DND-41 (cell line): ENCODE measurements around the gene UBL7.

Experiments used
- ATAC-seq: fragments of 200-7000 bp; cut with Tn5 transposase; 3 replicates; pipeline ENCODE4 v1.9.1; 2021; ENCODE audit warnings: low read depth; ENCODE audit not compliant: insufficient read depth
- DNase-seq: peaks from one replicate; pipeline ENCODE4 v3.0.0-alpha.2; 2020
- H2AFZ ChIP-seq: 2 replicates; pipeline ENCODE4 v1.6.0; 2012; ENCODE audit warnings: low read depth, low read length
- H3K27ac ChIP-seq: 2 replicates; pipeline ENCODE4 v1.5.1; 2012; ENCODE audit warnings: low read length, inconsistent platforms
- H3K27me3 ChIP-seq: fragments of 200-600 bp; sonication (generic); 2 replicates; pipeline ENCODE4 v1.6.0; 2012; ENCODE audit warnings: low read length, mild to moderate bottlenecking, inconsistent platforms; ENCODE audit not compliant: insufficient read depth, poor library complexity
- H3K36me3 ChIP-seq: 2 replicates; pipeline ENCODE4 v1.5.1; 2012; ENCODE audit warnings: low read length, inconsistent platforms; ENCODE audit not compliant: insufficient read depth
- H3K4me1 ChIP-seq: 2 replicates; pipeline ENCODE4 v1.5.1; 2012; ENCODE audit warnings: mild to moderate bottlenecking, low read length; ENCODE audit not compliant: insufficient read depth
- H3K4me2 ChIP-seq: 2 replicates; pipeline ENCODE4 v1.6.0; 2012; ENCODE audit warnings: mild to moderate bottlenecking, moderate library complexity, low read length, inconsistent platforms; ENCODE audit not compliant: insufficient read depth
- H3K4me3 ChIP-seq, 2 experiments: fragments of 200-600 bp in 1 of 2; shearing (Covaris generic) in 1 of 2; 2 replicates each; pipeline ENCODE4 v1.5.1; 2012 to 2016; ENCODE audit warnings: inconsistent platforms in 2 of 2, low read length in 2 of 2, mild to moderate bottlenecking in 2 of 2, low read depth in 1 of 2, moderate library complexity in 1 of 2
- H3K79me2 ChIP-seq: 2 replicates; pipeline ENCODE4 v1.6.0; 2012; ENCODE audit warnings: low read length, inconsistent platforms; ENCODE audit not compliant: insufficient read depth
- H3K9ac ChIP-seq: 2 replicates; pipeline ENCODE4 v1.6.0; 2012; ENCODE audit warnings: low read depth, mild to moderate bottlenecking, inconsistent platforms, low read length, moderate library complexity
- H3K9me3 ChIP-seq: 2 replicates; pipeline ENCODE4 v1.5.1; 2012; ENCODE audit warnings: low read length, moderate library complexity, mild to moderate bottlenecking, inconsistent platforms; ENCODE audit not compliant: insufficient read depth, severe bottlenecking
- H4K20me1 ChIP-seq: 2 replicates; pipeline ENCODE4 v1.6.0; 2012; ENCODE audit warnings: low read length; ENCODE audit not compliant: insufficient read depth
- EZH2 ChIP-seq: IDR thresholded peaks from 3 replicates; pipeline ENCODE4 v1.6.1; 2012; ENCODE audit warnings: borderline replicate concordance, low read depth, mild to moderate bottlenecking, moderate library complexity, low read length, inconsistent platforms; ENCODE audit not compliant: severe bottlenecking
- TF ChIP-seq, protein P1 (sequence below): IDR thresholded peaks from 2 replicates; pipeline ENCODE4 v1.5.1; 2012; ENCODE audit warnings: borderline replicate concordance, low read length, moderate library complexity, mild to moderate bottlenecking; ENCODE audit not compliant: poor library complexity, severe bottlenecking; ENCODE audit errors: extremely low read depth

Gene UBL7

DNA sequence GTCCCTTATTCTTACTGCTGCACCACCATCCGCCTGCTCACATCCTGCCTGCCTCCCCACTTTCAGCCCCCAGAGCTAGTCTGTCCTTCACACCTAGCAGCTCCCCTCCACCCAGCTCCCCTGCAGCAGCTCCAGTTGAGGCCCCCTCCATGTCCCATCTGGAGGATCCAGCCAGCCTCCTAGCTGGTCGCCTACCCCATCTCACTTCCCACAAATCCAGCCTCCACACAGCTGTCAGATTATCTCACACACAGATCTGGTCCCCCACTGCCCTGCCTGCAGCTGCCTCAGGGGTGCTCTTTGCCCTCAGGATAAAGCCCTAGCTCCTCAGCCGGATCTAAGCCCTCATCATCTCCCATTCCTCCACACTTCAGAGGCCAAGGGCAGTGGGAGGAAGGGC, 18.4 kb downstream of the UBL7 start:
- no peak overlapping the region for H3K27ac ChIP-seq
- no peaks in the 10 kb centered on the region for H3K27me3 ChIP-seq
- no peak for DNase-seq
- ATAC-seq = no peak
- no peaks in the 10 kb centered on the region for H3K4me1 ChIP-seq
- H3K9me3 ChIP-seq = no peaks in the 10 kb centered on the region
- H3K4me3 ChIP-seq = no peak overlapping the region
- H4K20me1 ChIP-seq = no peaks in the 10 kb centered on the region
- TF ChIP-seq, protein P1, sequence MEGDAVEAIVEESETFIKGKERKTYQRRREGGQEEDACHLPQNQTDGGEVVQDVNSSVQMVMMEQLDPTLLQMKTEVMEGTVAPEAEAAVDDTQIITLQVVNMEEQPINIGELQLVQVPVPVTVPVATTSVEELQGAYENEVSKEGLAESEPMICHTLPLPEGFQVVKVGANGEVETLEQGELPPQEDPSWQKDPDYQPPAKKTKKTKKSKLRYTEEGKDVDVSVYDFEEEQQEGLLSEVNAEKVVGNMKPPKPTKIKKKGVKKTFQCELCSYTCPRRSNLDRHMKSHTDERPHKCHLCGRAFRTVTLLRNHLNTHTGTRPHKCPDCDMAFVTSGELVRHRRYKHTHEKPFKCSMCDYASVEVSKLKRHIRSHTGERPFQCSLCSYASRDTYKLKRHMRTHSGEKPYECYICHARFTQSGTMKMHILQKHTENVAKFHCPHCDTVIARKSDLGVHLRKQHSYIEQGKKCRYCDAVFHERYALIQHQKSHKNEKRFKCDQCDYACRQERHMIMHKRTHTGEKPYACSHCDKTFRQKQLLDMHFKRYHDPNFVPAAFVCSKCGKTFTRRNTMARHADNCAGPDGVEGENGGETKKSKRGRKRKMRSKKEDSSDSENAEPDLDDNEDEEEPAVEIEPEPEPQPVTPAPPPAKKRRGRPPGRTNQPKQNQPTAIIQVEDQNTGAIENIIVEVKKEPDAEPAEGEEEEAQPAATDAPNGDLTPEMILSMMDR = no peak
- TF ChIP-seq EZH2 = no peak
- no peak overlapping the region for H3K9ac ChIP-seq
- H3K36me3 ChIP-seq = peaks cover 21% of the 10 kb centered on the region
- H3K4me2 ChIP-seq = no peak overlapping the region
- no peaks in the 10 kb centered on the region for H3K79me2 ChIP-seq
- no peak overlapping the region for H2AFZ ChIP-seq

DNA sequence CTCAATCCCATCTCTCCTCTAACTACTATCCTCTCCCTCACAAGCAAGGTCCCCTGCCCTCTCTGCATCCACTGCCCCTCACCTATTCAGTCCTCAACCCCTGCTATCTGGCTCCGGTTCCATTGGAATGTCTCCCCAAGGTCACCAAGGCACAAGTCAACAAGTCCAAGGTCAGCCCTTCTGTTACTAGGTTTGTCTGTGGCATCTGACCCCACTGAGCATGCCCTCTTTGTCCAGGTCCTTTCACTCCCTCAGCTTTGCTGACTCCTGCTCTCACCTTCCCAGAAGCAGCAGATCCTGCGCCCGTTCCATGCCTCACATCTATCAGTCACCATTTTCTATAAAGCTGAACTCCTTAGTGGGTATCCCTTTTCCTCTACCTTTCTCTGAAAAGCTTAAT, 18.9 kb downstream of the UBL7 start:
- no peak for DNase-seq

DNA sequence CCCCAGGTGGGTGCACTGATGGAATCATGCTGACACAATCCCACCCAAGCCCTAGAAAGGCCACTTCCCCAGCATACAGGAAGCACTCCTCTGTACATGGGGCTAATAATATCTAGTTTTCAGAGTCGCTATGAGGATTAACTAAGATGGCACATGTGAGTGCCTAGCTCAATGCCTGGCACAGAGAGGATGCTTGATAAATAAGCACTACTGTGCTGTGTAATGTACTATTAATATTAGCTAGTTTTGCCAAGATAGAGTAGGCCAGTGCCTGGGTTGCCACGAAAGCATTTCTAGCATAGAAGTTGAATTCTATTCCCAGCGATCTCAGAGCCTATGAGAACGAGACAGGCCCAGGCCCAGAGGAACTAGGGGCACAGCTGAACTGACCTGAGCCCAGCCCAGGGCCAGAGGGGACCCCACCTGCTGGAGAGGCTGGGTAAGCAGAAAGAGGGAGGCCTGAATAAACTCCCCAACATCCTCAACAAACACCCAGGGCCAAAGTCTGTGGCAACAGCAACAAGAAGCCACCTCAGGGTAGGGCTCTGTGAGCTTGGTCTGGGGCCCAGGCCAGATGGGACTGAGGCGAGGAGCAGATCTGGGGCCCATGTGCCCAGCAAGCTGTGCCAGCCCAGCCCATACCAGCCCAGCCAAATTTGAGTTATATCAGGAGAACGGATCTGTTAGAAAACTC, 19.6 kb downstream of the UBL7 start:
- H3K27me3 ChIP-seq = no peaks in the 10 kb centered on the region
- no peaks in the 10 kb centered on the region for H4K20me1 ChIP-seq
- no peak overlapping the region for H3K4me2 ChIP-seq
- H2AFZ ChIP-seq = no peak overlapping the region
- no peak overlapping the region for H3K9ac ChIP-seq
- DNase-seq (no peak), ATAC-seq (no peak)
- H3K36me3 ChIP-seq = peaks cover 17% of the 10 kb centered on the region
- H3K4me1 ChIP-seq = no peaks in the 10 kb centered on the region
- H3K79me2 ChIP-seq = no peaks in the 10 kb centered on the region
- no peak overlapping the region for H3K27ac ChIP-seq
- H3K4me3 ChIP-seq = no peak overlapping the region
- no peaks in the 10 kb centered on the region for H3K9me3 ChIP-seq
- no peak for TF ChIP-seq EZH2
- TF ChIP-seq, protein P1 = no peak

More for the DNA sequence above, 18.9 kb downstream of the UBL7 start:
- no peak overlapping the region for H3K4me3 ChIP-seq
- H3K4me1 ChIP-seq = no peaks in the 10 kb centered on the region
- no peak for ATAC-seq
- no peaks in the 10 kb centered on the region for H3K9me3 ChIP-seq
- H3K27me3 ChIP-seq = no peaks in the 10 kb centered on the region
- H3K36me3 ChIP-seq = peaks cover 21% of the 10 kb centered on the region
- H3K4me2 ChIP-seq = no peak overlapping the region
- H2AFZ ChIP-seq = no peak overlapping the region
- no peaks in the 10 kb centered on the region for H3K79me2 ChIP-seq
- no peak overlapping the region for H3K9ac ChIP-seq
- TF ChIP-seq EZH2 = no peak
- TF ChIP-seq, protein P1 = no peak
- H4K20me1 ChIP-seq = no peaks in the 10 kb centered on the region
- no peak overlapping the region for H3K27ac ChIP-seq

DNA sequence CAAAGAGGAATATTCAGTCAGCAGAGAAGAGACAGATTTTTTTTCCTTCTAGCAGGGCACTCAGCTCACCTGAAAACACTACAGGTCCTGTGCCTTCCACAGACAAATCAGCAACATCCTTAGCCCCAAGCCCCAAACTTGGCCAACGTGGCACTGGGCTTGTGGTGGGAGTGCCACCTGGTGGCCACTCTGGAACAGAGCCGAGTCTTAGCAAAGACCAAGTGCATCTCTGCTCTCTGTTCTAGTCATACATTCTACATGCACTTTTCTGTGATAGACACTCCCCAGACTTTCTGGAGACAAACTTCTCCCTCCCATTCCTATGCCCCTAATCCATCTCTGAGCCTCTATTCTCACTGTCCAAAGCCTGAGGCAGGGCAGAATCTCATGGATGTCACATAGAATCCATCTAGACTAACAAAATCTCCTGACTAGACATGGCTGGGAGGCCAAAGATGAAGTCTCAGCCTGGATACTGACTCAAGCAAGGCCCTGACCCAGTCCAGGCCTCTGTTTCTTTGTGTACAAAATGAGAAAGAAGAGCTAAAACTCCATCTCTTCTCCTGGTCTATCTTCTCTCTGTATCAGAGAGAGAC, 22.1 kb downstream of the UBL7 start:
- no peak for TF ChIP-seq EZH2
- TF ChIP-seq, protein P1 = peak; percentile 96
- H3K9ac ChIP-seq = no peak overlapping the region
- H3K9me3 ChIP-seq = no peaks in the 10 kb centered on the region
- no peak overlapping the region for H2AFZ ChIP-seq
- H3K27me3 ChIP-seq = no peaks in the 10 kb centered on the region
- peak; percentile 81 for DNase-seq
- H3K4me1 ChIP-seq = peaks cover 12% of the 10 kb centered on the region
- H4K20me1 ChIP-seq = no peaks in the 10 kb centered on the region
- H3K36me3 ChIP-seq = no peaks in the 10 kb centered on the region
- H3K4me3 ChIP-seq = no peak overlapping the region
- H3K27ac ChIP-seq = no peak overlapping the region
- H3K79me2 ChIP-seq = no peaks in the 10 kb centered on the region
- peak; percentile 80 for ATAC-seq
- H3K4me2 ChIP-seq = no peak overlapping the region
